HG03175 (cell line): ENCODE results near the gene SAP30BP.

Experiments used
- ATAC-seq: cut with Tn5 transposase; IDR thresholded peaks from one replicate; pipeline ENCODE4 v1.9.1; 2021; ENCODE audit warnings: mild to moderate bottlenecking, moderate library complexity; ENCODE audit not compliant: unreplicated experiment

The SAP30BP gene

GRCh38 chr17:75666959-75667790 lies at the start of gene SAP30BP, which contains the start of gene RECQL5:
Gene SAP30BP (plus strand): TSS chr17:75667338. CDS start chr17:75667373, 35 bp downstream.
Gene RECQL5 (minus strand): TSS chr17:75667154. CDS start chr17:75666557, 597 bp downstream.
- peak; percentile 88 for ATAC-seq

GRCh38 chr17:75617675-75618074 lies 49.5 kb upstream of the SAP30BP start:
- no peak for ATAC-seq

GRCh38 chr17:75619506-75620431 lies 47.4 kb upstream of the SAP30BP start:
- no peak for ATAC-seq

- ATAC-seq: no peak
Measured at GRCh38 chr17:75621489-75621888, 45.6 kb upstream of the SAP30BP start.

- no peak for ATAC-seq
Measured at GRCh38 chr17:75622076-75622475, 45.1 kb upstream of the SAP30BP start.

GRCh38 chr17:75622771-75623273 lies 44.3 kb upstream of the SAP30BP start:
- no peak for ATAC-seq

GRCh38 chr17:75623386-75623785 lies 43.8 kb upstream of the SAP30BP start:
- ATAC-seq: no peak

- no peak for ATAC-seq
Measured at GRCh38 chr17:75624021-75624420, 43.1 kb upstream of the SAP30BP start.

GRCh38 chr17:75624714-75625345 lies 42.3 kb upstream of the SAP30BP start:
- ATAC-seq: no peak

- ATAC-seq: no peak
Measured at GRCh38 chr17:75625813-75626486, 41.2 kb upstream of the SAP30BP start.

- ATAC-seq: no peak
Measured at GRCh38 chr17:75626496-75627038, 40.6 kb upstream of the SAP30BP start.

- ATAC-seq: no peak
Measured at GRCh38 chr17:75627094-75627493, 40.0 kb upstream of the SAP30BP start.

GRCh38 chr17:75628425-75628824 lies 38.7 kb upstream of the SAP30BP start:
- no peak for ATAC-seq

GRCh38 chr17:75629157-75629556 lies 38.0 kb upstream of the SAP30BP start:
- no peak for ATAC-seq

- ATAC-seq: no peak
Measured at GRCh38 chr17:75630071-75630917, 36.8 kb upstream of the SAP30BP start.

- ATAC-seq: no peak
Measured at GRCh38 chr17:75631353-75631752, 35.8 kb upstream of the SAP30BP start.

- ATAC-seq: no peak
Measured at GRCh38 chr17:75632428-75632827, 34.7 kb upstream of the SAP30BP start.

GRCh38 chr17:75632863-75633485 lies 34.2 kb upstream of the SAP30BP start, which contains the start of gene SMIM5:
Gene SMIM5 (plus strand): TSS chr17:75633434. CDS start chr17:75640202, 6,768 bp downstream.
- no peak for ATAC-seq
